HepG2 (cell line): ENCODE measurements around the gene PRCP. TPM values are rescaled to one million over a fixed set of nuclear protein-coding genes. Genes with fewer than 3 reads are reported as not detected.

Experiments
- ATAC-seq: fragments of 200-7000 bp; cut with Tn5 transposase; 3 replicates; pipeline ENCODE4 v1.9.1; 2020; ENCODE audit warnings: mild to moderate bottlenecking, moderate library complexity
- BruUV-seq: library from RNA; stranded (reverse); fragments of 400-500 nt; replicated peaks from 2 replicates; lab custom pipeline; 2021; lab: Mats Ljungman, UMichigan
- CTCF ChIA-PET: fragments of 300-600 bp; formaldehyde crosslinking; extraction: SDS; loops from one replicate; lab custom pipeline; 2021; ENCODE audit warnings: low total read pairs, inconsistent platforms, low intra/inter-chr PET ratio; lab: Yijun Ruan, JAX
- POLR2A ChIA-PET: fragments of 350-600 bp; sonication (Branson Sonifier 250); formaldehyde crosslinking; loops from one replicate; lab custom pipeline; 2020; ENCODE audit warnings: antibody characterized with exemption, inconsistent platforms; lab: Yijun Ruan, JAX
- DNase-seq: peaks from one replicate; pipeline ENCODE4 v3.0.0-alpha.2; 2015; ENCODE audit warnings: low spot score
- FAIRE-seq: peaks from 3 replicates; lab custom pipeline; 2011; peaks lifted over from hg19 to GRCh38; lab: Jason Lieb, UNC
- H2AFZ ChIP-seq: one replicate; pipeline ENCODE4 v1.6.1; 2011; ENCODE audit warnings: low read length, inconsistent platforms
- H3K27ac ChIP-seq: fragments of 300-600 bp; 3 replicates; pipeline ENCODE4 v1.8.0; 2011; ENCODE audit warnings: mixed run types, mild to moderate bottlenecking, mixed read lengths, low read length, inconsistent platforms; ENCODE audit not compliant: insufficient read depth; ENCODE audit errors: extremely low read length
- H3K27me3 ChIP-seq, 2 experiments: fragments of 200-600 bp in 1 of 2; 2 replicates in 1 of 2; 3 replicates in 1 of 2; pipeline versions ENCODE4 v1.6.0 to v1.8.0; 2011; ENCODE audit warnings: low read length in 2 of 2, mild to moderate bottlenecking in 2 of 2, moderate library complexity in 2 of 2, inconsistent platforms in 1 of 2; ENCODE audit not compliant: insufficient read depth in 2 of 2, control insufficient read depth in 1 of 2
- H3K36me3 ChIP-seq, 2 experiments: fragments of 200-600 bp in 1 of 2; replicated peaks in 1 of 2; 2 replicates in 1 of 2; 3 replicates in 1 of 2; pipeline versions ENCODE4 v1.5.1 to v1.8.0; 2011; ENCODE audit warnings: low read length in 2 of 2, inconsistent platforms in 1 of 2; ENCODE audit not compliant: insufficient read depth in 2 of 2, control insufficient read depth in 1 of 2
- H3K4me1 ChIP-seq: 2 replicates; pipeline ENCODE4 v1.5.1; 2012; ENCODE audit warnings: low read length, inconsistent platforms; ENCODE audit not compliant: insufficient read depth
- H3K4me2 ChIP-seq: 2 replicates; pipeline ENCODE4 v1.6.0; 2011; ENCODE audit warnings: low read depth, low read length, inconsistent platforms
- H3K4me3 ChIP-seq, 3 experiments: fragments of 200-600 bp in 1 of 3; sonication (generic), shearing (Covaris generic) in 1 of 3; replicated peaks in 1 of 3; 2 replicates each; pipeline ENCODE4 v1.5.1; 2011 to 2016; ENCODE audit warnings: low read length in 3 of 3, inconsistent platforms in 2 of 3, low read depth in 2 of 3, mild to moderate bottlenecking in 2 of 3, control low read depth in 1 of 3, mixed read lengths in 1 of 3; ENCODE audit not compliant: insufficient read depth in 1 of 3
- H3K79me2 ChIP-seq: one replicate; pipeline ENCODE4 v1.6.1; 2011; ENCODE audit warnings: low read length, inconsistent platforms; ENCODE audit not compliant: insufficient read depth
- H3K9ac ChIP-seq: 2 replicates; pipeline ENCODE4 v1.6.0; 2011; ENCODE audit warnings: mild to moderate bottlenecking, low read depth, low read length, inconsistent platforms; ENCODE audit not compliant: insufficient read depth
- H3K9me3 ChIP-seq: 2 replicates; pipeline ENCODE4 v1.5.1; 2012; ENCODE audit warnings: mild to moderate bottlenecking, low read length
- H4K20me1 ChIP-seq: 2 replicates; pipeline ENCODE4 v1.6.0; 2011; ENCODE audit warnings: inconsistent platforms, mild to moderate bottlenecking, low read length, moderate library complexity; ENCODE audit not compliant: insufficient read depth
- CEBPB ChIP-seq: IDR thresholded peaks from 2 replicates; pipeline ENCODE4 v1.6.1; 2011; ENCODE audit warnings: low read depth, low read length, improper control_type of control experiment, borderline replicate concordance
- CEBPG ChIP-seq: IDR thresholded peaks from 2 replicates; pipeline ENCODE4 v1.6.1; 2016
- KLF11 ChIP-seq: IDR thresholded peaks from 2 replicates; pipeline ENCODE4 v1.6.1; 2016; ENCODE audit warnings: missing compliant biosample characterization
- MLX ChIP-seq: IDR thresholded peaks from 2 replicates; pipeline ENCODE4 v1.6.1; 2016
- PRDM4 ChIP-seq: sonication (generic); formaldehyde crosslinking; IDR thresholded peaks from 2 replicates; pipeline ENCODE4 v1.9.0; 2021; ENCODE audit warnings: missing genetic modification reagents, borderline replicate concordance
- ZNF101 ChIP-seq: sonication (generic); formaldehyde crosslinking; IDR thresholded peaks from 2 replicates; pipeline ENCODE4 v1.4.0; 2020; ENCODE audit warnings: mild to moderate bottlenecking, low read depth, missing genetic modification reagents, borderline replicate concordance
- ZNF142 ChIP-seq: sonication (generic); formaldehyde crosslinking; IDR thresholded peaks from 2 replicates; pipeline ENCODE4 v1.4.0; 2020; ENCODE audit warnings: missing genetic modification reagents
- in situ Hi-C: cut with HindIII; loops from 2 replicates; pipeline ENCODE4 v1.10.0; 2017; ENCODE audit warnings: low pct_unique_long_range_greater_than_20kb; ENCODE audit not compliant: extremely low pct_ligation_motif_present
- intact Hi-C: fragments of 100-400 bp; cut with micrococcal nuclease; formaldehyde crosslinking; loops from one replicate; pipeline ENCODE4 v1.10.0; 2022; ENCODE audit not compliant: unreplicated experiment
- polyA plus RNA-seq, 8 experiments: library from polyadenylated mRNA; depleted of rRNA in 3 of 8; stranded (reverse) in 7 of 8; unstranded in 1 of 8; fragments of >200 nt; fragmentation: Illumina TruSeq in 4 of 8; extraction: Trizol in 4 of 8; gene quantifications; 2 replicates each; pipeline versions ENCODE4 v1.2.1 to v1.2.3, GENCODE V29; 2011 to 2016; ENCODE audit warnings: low read depth in 4 of 8, missing spikeins in 1 of 8, mixed read lengths in 1 of 8; ENCODE audit not compliant: insufficient read depth in 1 of 8
- total RNA-seq, 5 experiments: library from RNA; depleted of rRNA; stranded (reverse); fragments of >200 nt; fragmentation: Illumina TruSeq; extraction: Trizol; gene quantifications; 2 replicates each; pipeline ENCODE4 v1.2.3, GENCODE V29; 2016; ENCODE audit warnings: low read depth in 1 of 5

Gene PRCP
- total and polyA plus RNA-seq, 2 of the 13 experiments (the other 11 are each of a cell fraction or from before 2014, with no cell fraction given): 84.2 to 105 TPM

GRCh38 chr11:82869657-82870056 lies 30.6 kb downstream of the PRCP start:
- Histone ChIP-seq H3K4me2 (no peak overlapping the region), H3K79me2 (peaks cover 3% of the 10 kb centered on the region), H3K9me3 (no peaks in the 10 kb centered on the region), H3K9ac (no peak overlapping the region), H3K27me3 (no peaks in the 10 kb centered on the region), H3K4me1 (0 out of 2 replicates have a peak, but pooled peaks cover 8% of the 10 kb centered on the region), H3K4me3 (no peak overlapping the region), H2AFZ (no peak overlapping the region), H3K27ac (no peak overlapping the region), H4K20me1 (no peaks in the 10 kb centered on the region), H3K36me3 (no peaks in the 10 kb centered on the region)
- intact Hi-C loops (no loop called here), in situ Hi-C loops (loop anchor here (10.0 to 25.0 kb wide), 2 partner anchors 95 to 943 kb away; no protein-coding TSS in a partner anchor)
- no TSS peak for BruUV-seq
- no peak for FAIRE-seq
- ChIA-PET CTCF (no interaction called here), POLR2A (no interaction called here)
- no peak for ATAC-seq
- no peak for DNase-seq
- TF ChIP-seq ZNF101 (CRISPR knock-in tag) (no peak), ZNF142 (CRISPR knock-in tag) (no peak), MLX (CRISPR knock-in tag) (no peak), CEBPG (CRISPR knock-in tag) (peak; percentile 44), CEBPB (peak; percentile 49; the same call in 1 of the 2 replicates), PRDM4 (no peak), KLF11 (CRISPR knock-in tag) (no peak)
